ENCODE measurements around the gene AOPEP. TPM values are rescaled to one million over a fixed set of nuclear protein-coding genes. Genes with fewer than 3 reads are reported as not detected.

Gene AOPEP
- total RNA-seq, 2 donors from 2014 or later = 5.5 to 13.0 TPM

GRCh38 chr9:94743035-94743954 lies 16.8 kb downstream of the AOPEP start:
- DNase-seq (ENCODE audit: low spot score in 2 of 2) = no peak
- ATAC-seq = no peak
- Mint-ChIP-seq H3K36me3 (peaks cover 21 to 24% of the 10 kb centered on the region in 2 donors), H3K27ac (peak overlapping the region in 1 of 2 donors; percentile 12), H3K9me3 (peaks cover 3 to 6% of the 10 kb centered on the region in 2 donors)

- Mint-ChIP-seq H3K36me3 (peaks cover 34 to 45% of the 10 kb centered on the region in 2 donors), H3K27ac (no peak overlapping the region), H3K9me3 (peaks cover 12 to 13% of the 10 kb centered on the region in 2 donors)
- DNase-seq (ENCODE audit: low spot score in 2 of 2) = no peak
- no peak for ATAC-seq
These were observed 19.5 kb downstream of the AOPEP start for GRCh38 chr9:94745806-94746540.

- peaks cover 34 to 45% of the 10 kb centered on the region in 2 donors for H3K36me3 Mint-ChIP-seq
These were observed 20.3 kb downstream of the AOPEP start for GRCh38 chr9:94746541-94747370.

GRCh38 chr9:94754976-94755475 lies 28.5 kb downstream of the AOPEP start:
- Mint-ChIP-seq H3K27ac (no peak overlapping the region), H3K36me3 (peaks cover 3 to 6% of the 10 kb centered on the region in 2 donors), H3K9me3 (no peaks in the 10 kb centered on the region)
- no peak for ATAC-seq
- DNase-seq (ENCODE audit: low spot score in 2 of 2) = no peak

More at GRCh38 chr9:94746541-94747370, 20.3 kb downstream of the AOPEP start:
- ATAC-seq (no peak), DNase-seq (ENCODE audit: low spot score in 2 of 2) (no peak)
- H3K27ac Mint-ChIP-seq = no peak overlapping the region
- peaks cover 12 to 13% of the 10 kb centered on the region in 2 donors for H3K9me3 Mint-ChIP-seq

GRCh38 chr9:94757158-94757557 lies 30.7 kb downstream of the AOPEP start:
- H3K9me3 Mint-ChIP-seq = no peaks in the 10 kb centered on the region
- peaks cover 0 to 5% of the 10 kb centered on the region in 2 donors for H3K36me3 Mint-ChIP-seq
- no peak overlapping the region for H3K27ac Mint-ChIP-seq
- DNase-seq (ENCODE audit: low spot score in 2 of 2) = no peak
- ATAC-seq = no peak

- ATAC-seq = no peak
- Mint-ChIP-seq H3K9me3 (no peaks in the 10 kb centered on the region), H3K27ac (no peak overlapping the region), H3K36me3 (peaks cover 0 to 5% of the 10 kb centered on the region in 2 donors)
- no peak for DNase-seq (ENCODE audit: low spot score in 2 of 2)
These were observed 31.5 kb downstream of the AOPEP start for GRCh38 chr9:94758031-94758430.

GRCh38 chr9:94758880-94759279 lies 32.4 kb downstream of the AOPEP start:
- DNase-seq (ENCODE audit: low spot score in 2 of 2) (no peak), ATAC-seq (no peak)
- H3K36me3 Mint-ChIP-seq = peaks cover 0 to 5% of the 10 kb centered on the region in 2 donors
- no peaks in the 10 kb centered on the region for H3K9me3 Mint-ChIP-seq
- H3K27ac Mint-ChIP-seq = no peak overlapping the region

GRCh38 chr9:94760010-94760409 lies 33.5 kb downstream of the AOPEP start:
- H3K9me3 Mint-ChIP-seq = no peaks in the 10 kb centered on the region
- DNase-seq (ENCODE audit: low spot score in 2 of 2) (no peak), ATAC-seq (no peak)
- H3K36me3 Mint-ChIP-seq = peaks cover 0 to 5% of the 10 kb centered on the region in 2 donors
- H3K27ac Mint-ChIP-seq = no peak overlapping the region

GRCh38 chr9:94760660-94761059 lies 34.2 kb downstream of the AOPEP start:
- Mint-ChIP-seq H3K27ac (no peak overlapping the region), H3K9me3 (no peaks in the 10 kb centered on the region), H3K36me3 (peaks cover 0 to 5% of the 10 kb centered on the region in 2 donors)
- DNase-seq (ENCODE audit: low spot score in 2 of 2) = no peak
- no peak for ATAC-seq

- no peaks in the 10 kb centered on the region for H3K9me3 Mint-ChIP-seq
- peaks cover 0 to 5% of the 10 kb centered on the region in 2 donors for H3K36me3 Mint-ChIP-seq
- no peak for DNase-seq (ENCODE audit: low spot score in 2 of 2)
- peak overlapping the region in 1 of 2 donors; percentile 2 for H3K27ac Mint-ChIP-seq
- peak in 1 of 2 donors; percentile 68 for ATAC-seq
These were observed 35.0 kb downstream of the AOPEP start for GRCh38 chr9:94761481-94761880.

GRCh38 chr9:94767331-94768072 lies 41.0 kb downstream of the AOPEP start:
- DNase-seq (ENCODE audit: low spot score in 2 of 2) (no peak), ATAC-seq (peak in 1 of 2 donors; percentile 59)
- Mint-ChIP-seq H3K9me3 (no peaks in the 10 kb centered on the region), H3K36me3 (peaks cover 0 to 6% of the 10 kb centered on the region in 2 donors), H3K27ac (no peak overlapping the region)

GRCh38 chr9:94768766-94769165 lies 42.3 kb downstream of the AOPEP start:
- DNase-seq (ENCODE audit: low spot score in 2 of 2) = no peak
- H3K36me3 Mint-ChIP-seq = peaks cover 9 to 15% of the 10 kb centered on the region in 2 donors
- ATAC-seq = no peak
- no peaks in the 10 kb centered on the region for H3K9me3 Mint-ChIP-seq
- no peak overlapping the region for H3K27ac Mint-ChIP-seq

GRCh38 chr9:94770334-94770733 lies 43.8 kb downstream of the AOPEP start:
- no peak for DNase-seq (ENCODE audit: low spot score in 2 of 2)
- Mint-ChIP-seq H3K9me3 (no peaks in the 10 kb centered on the region), H3K27ac (no peak overlapping the region), H3K36me3 (peaks cover 9 to 15% of the 10 kb centered on the region in 2 donors)
- ATAC-seq = no peak

GRCh38 chr9:94771096-94771495 lies 44.6 kb downstream of the AOPEP start:
- DNase-seq (ENCODE audit: low spot score in 2 of 2) (no peak), ATAC-seq (peak; percentile 29 to 32)
- H3K9me3 Mint-ChIP-seq = no peaks in the 10 kb centered on the region
- peaks cover 9 to 15% of the 10 kb centered on the region in 2 donors for H3K36me3 Mint-ChIP-seq
- H3K27ac Mint-ChIP-seq = no peak overlapping the region

GRCh38 chr9:94772144-94772543 lies 45.6 kb downstream of the AOPEP start:
- peaks cover 9 to 12% of the 10 kb centered on the region in 2 donors for H3K36me3 Mint-ChIP-seq
- H3K9me3 Mint-ChIP-seq = no peaks in the 10 kb centered on the region
- no peak overlapping the region for H3K27ac Mint-ChIP-seq
- ATAC-seq (peak in 1 of 2 donors; percentile 28), DNase-seq (ENCODE audit: low spot score in 2 of 2) (no peak)

Measured in activated naive CD4-positive, alpha-beta T cell treated with anti-CD3 and anti-CD28 coated beads, Interleukin-2, amount 50 U/mL, for 72 hours (primary cell).